Neural cell (in vitro differentiated cells): Measurements from ENCODE around the gene UNK.

Experiments used
- TAF1 ChIP-seq: IDR thresholded peaks from 2 replicates; pipeline ENCODE4 v1.6.1; 2012; ENCODE audit warnings: low read depth
- TF ChIP-seq, protein P1 (sequence below): fragments of 450-650 bp; IDR thresholded peaks from 2 replicates; pipeline ENCODE4 v1.5.1; 2014; ENCODE audit warnings: antibody characterized with exemption, mild to moderate bottlenecking, moderate library complexity; ENCODE audit not compliant: poor library complexity, severe bottlenecking

DNA sequence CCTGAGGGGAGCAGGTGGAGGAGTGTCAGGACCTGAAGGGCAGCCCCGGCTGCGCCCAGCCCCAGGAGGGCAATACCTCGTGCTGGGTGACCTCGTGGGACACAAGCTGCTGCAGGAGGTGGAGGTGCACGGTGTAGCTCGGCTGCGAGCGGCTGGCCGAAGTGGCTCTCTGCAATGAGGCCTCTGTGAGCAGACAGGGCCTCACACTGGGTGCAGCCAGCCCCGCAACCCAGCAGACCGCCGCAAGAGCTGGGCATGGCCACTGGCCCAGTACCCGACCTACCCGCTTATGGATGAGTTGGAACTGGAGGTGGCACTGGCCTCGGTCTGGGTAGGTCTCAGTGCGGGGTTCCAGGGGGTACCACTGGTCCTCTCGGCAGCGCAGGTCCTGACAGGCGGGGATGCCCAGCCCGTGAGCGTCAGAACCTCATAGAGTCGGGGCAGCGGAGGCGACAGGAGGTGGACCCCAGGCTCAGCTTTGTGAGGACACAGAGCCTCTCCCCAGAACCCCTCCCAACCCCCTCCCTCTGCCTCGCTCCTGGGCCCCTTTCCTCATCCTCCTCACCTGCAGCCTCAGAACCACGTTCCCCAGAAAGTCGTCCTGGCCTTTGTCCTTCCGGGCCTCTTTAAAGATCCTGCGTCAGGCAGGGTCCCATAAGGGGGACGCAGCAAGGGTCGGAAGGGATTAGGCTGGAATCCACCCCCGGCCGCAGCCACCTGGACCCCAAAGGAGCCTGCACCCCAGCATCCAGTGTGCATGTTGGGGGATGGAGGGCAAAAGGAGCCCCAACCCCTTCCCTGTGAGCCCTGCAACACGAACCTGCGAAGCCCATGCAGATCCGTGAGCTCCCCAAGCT, 55.6 kb downstream of the UNK start:
- TF ChIP-seq, protein P1, sequence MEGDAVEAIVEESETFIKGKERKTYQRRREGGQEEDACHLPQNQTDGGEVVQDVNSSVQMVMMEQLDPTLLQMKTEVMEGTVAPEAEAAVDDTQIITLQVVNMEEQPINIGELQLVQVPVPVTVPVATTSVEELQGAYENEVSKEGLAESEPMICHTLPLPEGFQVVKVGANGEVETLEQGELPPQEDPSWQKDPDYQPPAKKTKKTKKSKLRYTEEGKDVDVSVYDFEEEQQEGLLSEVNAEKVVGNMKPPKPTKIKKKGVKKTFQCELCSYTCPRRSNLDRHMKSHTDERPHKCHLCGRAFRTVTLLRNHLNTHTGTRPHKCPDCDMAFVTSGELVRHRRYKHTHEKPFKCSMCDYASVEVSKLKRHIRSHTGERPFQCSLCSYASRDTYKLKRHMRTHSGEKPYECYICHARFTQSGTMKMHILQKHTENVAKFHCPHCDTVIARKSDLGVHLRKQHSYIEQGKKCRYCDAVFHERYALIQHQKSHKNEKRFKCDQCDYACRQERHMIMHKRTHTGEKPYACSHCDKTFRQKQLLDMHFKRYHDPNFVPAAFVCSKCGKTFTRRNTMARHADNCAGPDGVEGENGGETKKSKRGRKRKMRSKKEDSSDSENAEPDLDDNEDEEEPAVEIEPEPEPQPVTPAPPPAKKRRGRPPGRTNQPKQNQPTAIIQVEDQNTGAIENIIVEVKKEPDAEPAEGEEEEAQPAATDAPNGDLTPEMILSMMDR: no peak
- no peak for TF ChIP-seq TAF1
